Neuronal stem cell (in vitro differentiated cells): ENCODE results near the gene FAM227B.

Source experiments
- DNase-seq: peaks from one replicate; pipeline ENCODE4 v3.0.0-alpha.2; 2013; ENCODE audit warnings: low spot score
- H2AFZ ChIP-seq: one replicate; pipeline ENCODE4 v1.6.1; 2013; ENCODE audit warnings: mild to moderate bottlenecking, low read length, inconsistent platforms
- H2AK5ac ChIP-seq: 2 replicates; pipeline ENCODE4 v1.6.1; 2013; ENCODE audit warnings: low read depth, mild to moderate bottlenecking, inconsistent platforms, low read length, moderate library complexity, mixed read lengths
- H2BK120ac ChIP-seq: 2 replicates; pipeline ENCODE4 v1.6.1; 2013; ENCODE audit warnings: low read depth, mild to moderate bottlenecking, inconsistent platforms, low read length, moderate library complexity, mixed read lengths
- H2BK12ac ChIP-seq: one replicate; pipeline ENCODE4 v1.6.1; 2013; ENCODE audit warnings: low read length, inconsistent platforms
- H2BK15ac ChIP-seq: 2 replicates; pipeline ENCODE4 v1.6.1; 2013; ENCODE audit warnings: mild to moderate bottlenecking, low read length, inconsistent platforms, mixed read lengths
- H2BK5ac ChIP-seq: one replicate; pipeline ENCODE4 v1.6.1; 2013; ENCODE audit warnings: inconsistent platforms, mild to moderate bottlenecking, low read length, moderate library complexity
- H3K14ac ChIP-seq: one replicate; pipeline ENCODE4 v1.6.1; 2013; ENCODE audit warnings: low read length, inconsistent platforms
- H3K18ac ChIP-seq: 2 replicates; pipeline ENCODE4 v1.6.1; 2013; ENCODE audit warnings: low read length, inconsistent platforms
- H3K23ac ChIP-seq: 2 replicates; pipeline ENCODE4 v1.6.1; 2013; ENCODE audit warnings: low read depth, mild to moderate bottlenecking, mixed read lengths, low read length, inconsistent platforms; ENCODE audit not compliant: poor library complexity
- H3K27ac ChIP-seq: replicated peaks from 3 replicates; pipeline ENCODE4 v1.5.1; 2013; ENCODE audit warnings: low read length, inconsistent platforms
- H3K27me3 ChIP-seq, 3 experiments: 2 replicates each; pipeline ENCODE4 v1.6.1; 2013; ENCODE audit warnings: low read length in 3 of 3, mild to moderate bottlenecking in 2 of 3, inconsistent platforms in 1 of 3, low read depth in 1 of 3, mixed read lengths in 1 of 3, moderate library complexity in 1 of 3; ENCODE audit not compliant: control insufficient read depth in 3 of 3, insufficient read depth in 3 of 3
- H3K36me3 ChIP-seq, 2 donors: replicated peaks in 1 of 2; 2 replicates each; pipeline ENCODE4 v1.6.1; 2013; ENCODE audit warnings: low read length in 2 of 2; ENCODE audit not compliant: control insufficient read depth in 2 of 2, insufficient read depth in 2 of 2
- H3K4ac ChIP-seq: 2 replicates; pipeline ENCODE4 v1.6.1; 2013; ENCODE audit warnings: inconsistent platforms, mild to moderate bottlenecking, low read length, moderate library complexity
- H3K4me1 ChIP-seq, 2 donors: 1 replicate in 1 of 2; 2 replicates in 1 of 2; pipeline ENCODE4 v1.6.1; 2013; ENCODE audit warnings: low read length in 2 of 2, low read depth in 1 of 2; ENCODE audit not compliant: control insufficient read depth in 2 of 2, insufficient read depth in 1 of 2
- H3K4me2 ChIP-seq: one replicate; pipeline ENCODE4 v1.6.1; 2013; ENCODE audit warnings: mild to moderate bottlenecking, low read length, inconsistent platforms; ENCODE audit not compliant: insufficient read depth, poor library complexity, severe bottlenecking
- H3K4me3 ChIP-seq, 2 donors: 2 replicates each; pipeline ENCODE4 v1.5.1; 2013; ENCODE audit warnings: low read length in 2 of 2, mild to moderate bottlenecking in 2 of 2, inconsistent platforms in 1 of 2, moderate library complexity in 1 of 2
- H3K79me1 ChIP-seq: one replicate; pipeline ENCODE4 v1.6.1; 2013; ENCODE audit warnings: low read depth, mild to moderate bottlenecking, inconsistent platforms, low read length, moderate library complexity
- H3K9ac ChIP-seq: one replicate; pipeline ENCODE4 v1.6.1; 2013; ENCODE audit warnings: mild to moderate bottlenecking, low read depth, low read length, inconsistent platforms; ENCODE audit not compliant: poor library complexity
- H3K9me3 ChIP-seq, 2 donors: replicated peaks in 1 of 2; 2 replicates each; pipeline versions ENCODE3 to v1.6.1; 2013; ENCODE audit warnings: low read length in 2 of 2, mild to moderate bottlenecking in 2 of 2, inconsistent platforms in 1 of 2, low read depth in 1 of 2, mixed read lengths in 1 of 2, moderate library complexity in 1 of 2; ENCODE audit not compliant: control insufficient read depth in 2 of 2, insufficient read depth in 1 of 2
- H4K8ac ChIP-seq: one replicate; pipeline ENCODE4 v1.6.1; 2013; ENCODE audit warnings: low read depth, mild to moderate bottlenecking, inconsistent platforms, low read length, moderate library complexity
- H4K91ac ChIP-seq: one replicate; pipeline ENCODE4 v1.6.1; 2013; ENCODE audit warnings: low read length, low read depth, mild to moderate bottlenecking, inconsistent platforms; ENCODE audit not compliant: poor library complexity
- WGBS, 2 donors: extraction: QIAGEN DNeasy Blood & Tissue Kit; methylation state at CpG; one replicate each; pipeline ENCODE4 v1.1.7; 2013; ENCODE audit warnings: missing lambda C conversion rate in 2 of 2, mixed read lengths in 1 of 2; ENCODE audit not compliant: insufficient read length in 2 of 2, insufficient replicate concordance in 1 of 2; ENCODE audit errors: extremely low coverage in 2 of 2; 5-methylcytosine and 5-hydroxymethylcytosine counted together

FAM227B gene

DNA sequence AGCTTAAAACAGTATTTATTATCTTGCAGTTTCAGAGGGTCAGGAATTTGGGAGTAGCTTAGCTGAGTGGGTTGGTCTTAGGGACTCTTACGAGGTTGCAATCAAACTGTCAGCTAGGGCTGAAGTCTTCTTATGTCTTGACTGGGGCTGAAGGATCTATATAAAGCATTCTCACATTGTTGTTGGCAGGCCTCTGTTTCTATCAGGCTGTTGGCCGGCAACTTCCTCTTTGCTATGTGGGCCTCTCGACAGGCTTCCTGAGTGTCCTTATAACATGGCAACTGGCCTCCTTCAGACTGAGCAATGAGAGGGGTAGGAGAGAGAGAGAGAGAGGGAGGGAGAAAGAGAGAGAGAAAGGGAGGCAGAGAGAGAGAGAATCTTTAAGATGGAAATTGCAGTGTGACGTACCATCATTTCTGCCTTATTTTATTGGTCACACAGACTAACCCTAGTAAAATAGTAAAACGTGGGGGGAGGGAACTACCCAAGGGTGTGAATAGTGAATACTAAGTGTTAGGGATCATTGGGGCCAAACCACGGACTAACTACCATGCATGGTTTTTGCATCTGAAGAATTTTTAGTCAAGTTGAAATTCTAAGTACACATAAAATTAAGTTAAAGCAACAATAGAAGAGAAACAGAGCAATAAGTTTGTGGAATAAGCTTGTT is 181.5 kb downstream of the FAM227B start:
- Histone ChIP-seq H3K23ac (no peak overlapping the region), H2AFZ (peak overlapping the region; percentile 88), H4K91ac (no peak overlapping the region), H3K79me1 (no peaks in the 10 kb centered on the region), H3K18ac (no peak overlapping the region), H2BK120ac (no peak overlapping the region), H2BK15ac (no peak overlapping the region), H3K9me3 (no peaks in the 10 kb centered on the region), H3K36me3 (no peaks in the 10 kb centered on the region), H3K4me3 (no peak overlapping the region), H3K27me3 (no peaks in the 10 kb centered on the region), H3K27ac (no peak overlapping the region), H2BK5ac (no peak overlapping the region), H3K4me1 (no peaks in the 10 kb centered on the region), H3K4me2 (no peak overlapping the region), H4K8ac (no peak overlapping the region), H2AK5ac (no peak overlapping the region), H3K14ac (no peak overlapping the region), H3K4ac (no peak overlapping the region), H3K9ac (no peak overlapping the region), H2BK12ac (no peak overlapping the region)
- WGBS, 2 donors = no CpG with 5 or more reads among the region's 6 CpGs
- DNase-seq = no peak

DNA sequence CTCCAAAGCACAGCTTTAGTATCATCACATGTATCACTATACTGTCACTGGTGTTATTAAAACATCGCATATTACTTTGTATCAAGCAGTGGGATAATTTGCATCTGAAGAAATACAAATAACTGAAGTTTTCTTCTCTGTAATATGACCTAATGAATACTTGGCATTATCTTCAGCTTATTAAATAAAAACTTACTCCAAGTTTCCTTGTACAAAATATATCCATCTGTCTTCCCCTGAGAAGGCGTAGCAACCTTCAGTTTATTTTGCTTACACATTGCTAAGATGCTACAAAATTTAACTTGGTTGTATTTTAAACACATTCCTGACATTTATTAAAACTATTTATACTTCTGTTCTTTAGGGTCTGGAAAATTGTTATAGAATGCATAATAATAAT is 183.9 kb downstream of the FAM227B start:
- H2BK5ac ChIP-seq = no peak overlapping the region
- no peaks in the 10 kb centered on the region for H3K4me1 ChIP-seq
- no peak overlapping the region for H4K8ac ChIP-seq
- H3K4me3 ChIP-seq = no peak overlapping the region
- no peaks in the 10 kb centered on the region for H3K79me1 ChIP-seq
- no peaks in the 10 kb centered on the region for H3K9me3 ChIP-seq
- no peak overlapping the region for H2AFZ ChIP-seq
- H4K91ac ChIP-seq = no peak overlapping the region
- H3K23ac ChIP-seq = no peak overlapping the region
- no peak overlapping the region for H3K14ac ChIP-seq
- no peak overlapping the region for H3K18ac ChIP-seq
- no peak overlapping the region for H3K4ac ChIP-seq
- no CpG with 5 or more reads among the region's 2 CpGs for WGBS, 2 donors
- no peak overlapping the region for H2AK5ac ChIP-seq
- no peak overlapping the region for H3K27ac ChIP-seq
- H3K9ac ChIP-seq = no peak overlapping the region
- H2BK120ac ChIP-seq = no peak overlapping the region
- no peak overlapping the region for H3K4me2 ChIP-seq
- H2BK12ac ChIP-seq = no peak overlapping the region
- H2BK15ac ChIP-seq = no peak overlapping the region
- H3K36me3 ChIP-seq = no peaks in the 10 kb centered on the region
- no peaks in the 10 kb centered on the region for H3K27me3 ChIP-seq
- no peak for DNase-seq

DNA sequence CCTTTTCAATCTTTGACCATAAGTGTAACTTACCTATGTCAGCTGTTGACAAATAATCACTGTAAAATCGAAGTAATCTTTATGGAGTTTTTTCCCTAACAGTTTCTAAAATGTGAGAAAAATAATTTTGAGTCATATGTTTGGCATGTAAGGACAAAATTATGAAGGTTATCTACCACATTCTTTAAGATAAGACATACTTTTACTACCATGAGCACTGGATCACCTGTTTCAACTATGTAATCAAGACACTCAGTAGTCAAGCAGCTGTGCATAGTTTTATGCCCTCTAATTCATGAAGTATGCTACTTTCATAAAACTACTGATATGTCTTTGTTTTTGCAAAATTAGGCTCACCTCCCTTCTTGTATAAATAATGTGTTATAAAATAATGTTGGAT is 185.4 kb downstream of the FAM227B start:
- no peak overlapping the region for H2AFZ ChIP-seq
- no peaks in the 10 kb centered on the region for H3K9me3 ChIP-seq
- H4K91ac ChIP-seq = no peak overlapping the region
- no peak overlapping the region for H3K18ac ChIP-seq
- H2BK12ac ChIP-seq = no peak overlapping the region
- no peaks in the 10 kb centered on the region for H3K4me1 ChIP-seq
- H3K27me3 ChIP-seq = no peaks in the 10 kb centered on the region
- no peak for DNase-seq
- H3K23ac ChIP-seq = no peak overlapping the region
- H2BK120ac ChIP-seq = no peak overlapping the region
- no peaks in the 10 kb centered on the region for H3K79me1 ChIP-seq
- no peak overlapping the region for H2AK5ac ChIP-seq
- H3K4me3 ChIP-seq = no peak overlapping the region
- no peak overlapping the region for H2BK5ac ChIP-seq
- WGBS, 2 donors = no CpG with 5 or more reads among the region's 1 CpG
- no peak overlapping the region for H3K14ac ChIP-seq
- H3K9ac ChIP-seq = no peak overlapping the region
- no peak overlapping the region for H3K4me2 ChIP-seq
- no peak overlapping the region for H3K27ac ChIP-seq
- no peaks in the 10 kb centered on the region for H3K36me3 ChIP-seq
- no peak overlapping the region for H3K4ac ChIP-seq
- no peak overlapping the region for H4K8ac ChIP-seq
- no peak overlapping the region for H2BK15ac ChIP-seq

DNA sequence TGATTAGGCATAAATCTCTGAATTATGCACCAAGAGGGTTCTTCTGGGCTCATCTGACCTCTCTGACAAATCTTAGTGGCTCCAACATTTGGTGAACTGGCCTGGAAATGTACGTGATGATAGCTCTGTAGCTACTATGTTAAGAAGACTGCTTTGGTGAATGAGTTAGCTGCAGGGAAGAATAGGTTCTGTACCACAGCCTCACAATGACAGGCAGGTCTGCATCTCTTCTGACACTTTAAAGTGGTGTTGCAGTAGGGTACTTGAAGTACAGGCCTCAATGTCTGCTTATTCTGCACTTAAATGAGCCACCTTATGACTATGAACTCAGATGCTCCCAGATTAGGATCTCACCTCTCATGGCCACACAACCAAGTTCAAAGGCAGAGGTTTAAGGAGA is 190.6 kb downstream of the FAM227B start:
- Histone ChIP-seq H3K14ac (no peak overlapping the region), H3K4me3 (no peak overlapping the region), H3K4me2 (no peak overlapping the region), H3K18ac (no peak overlapping the region), H3K79me1 (no peaks in the 10 kb centered on the region), H2BK5ac (no peak overlapping the region), H3K4me1 (no peaks in the 10 kb centered on the region), H4K91ac (no peak overlapping the region), H2BK15ac (no peak overlapping the region), H4K8ac (no peak overlapping the region), H3K4ac (no peak overlapping the region), H3K27me3 (no peaks in the 10 kb centered on the region), H2AK5ac (no peak overlapping the region), H3K36me3 (no peaks in the 10 kb centered on the region), H2AFZ (no peak overlapping the region), H3K9me3 (no peaks in the 10 kb centered on the region), H3K27ac (no peak overlapping the region), H3K23ac (no peak overlapping the region), H2BK120ac (no peak overlapping the region), H2BK12ac (no peak overlapping the region), H3K9ac (no peak overlapping the region)
- no peak for DNase-seq
- no CpG with 5 or more reads among the region's 1 CpG for WGBS, 2 donors
